Left kidney (tissue), 2 donors: ENCODE results near the gene LDB2. TPM values are rescaled to one million over a fixed set of nuclear protein-coding genes. Genes with fewer than 3 reads are reported as not detected.

Experiments used
- DNase-seq: peaks from one replicate; pipeline ENCODE4 v3.0.0-alpha.2; 2013
- polyA plus RNA-seq: library from polyadenylated mRNA; unstranded; fragments of 120-200 nt; gene quantifications from one replicate; pipeline ENCODE4 v1.2.1, GENCODE V29; 2013; ENCODE audit not compliant: insufficient read length

LDB2 gene
- polyA plus RNA-seq, 1 donor: 87.8 TPM

DNA sequence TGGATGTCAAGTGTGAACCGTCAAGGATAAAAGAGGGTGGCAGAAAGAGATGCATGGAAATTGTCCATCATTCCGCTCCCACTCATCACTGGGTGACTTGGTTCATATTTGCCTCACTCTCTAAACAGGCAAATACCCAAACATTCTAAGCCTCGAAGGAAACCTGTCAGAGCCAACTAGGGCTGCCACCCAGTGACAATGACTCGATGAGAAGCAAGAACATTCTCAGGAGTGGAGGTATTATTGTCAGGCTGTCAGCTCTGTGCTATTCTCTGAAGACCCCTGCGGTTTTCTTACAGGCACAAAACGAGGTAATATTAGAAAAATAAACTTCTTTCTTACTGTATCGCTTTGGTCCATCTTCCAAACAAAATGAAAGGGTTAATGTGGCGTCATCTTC, 139.6 kb downstream of the LDB2 start:
- no peak for DNase-seq

DNA sequence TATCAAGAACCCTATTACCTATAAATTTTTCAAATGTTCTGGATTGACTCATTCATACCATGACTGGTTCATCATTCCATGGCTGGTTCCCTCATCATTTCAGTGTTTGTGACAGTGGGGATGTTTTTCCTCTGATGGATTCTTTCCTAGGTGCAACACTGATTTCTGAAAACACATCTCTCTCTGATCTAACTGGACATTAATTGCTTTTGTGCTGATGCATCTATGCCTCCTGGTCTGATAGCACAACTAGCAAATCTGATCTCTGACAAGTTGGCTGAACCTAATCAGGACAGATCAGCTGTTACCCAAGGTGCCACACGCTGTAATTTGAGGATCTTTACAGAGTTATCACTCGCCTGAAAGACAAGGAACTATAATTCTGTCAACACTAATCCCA, 140.2 kb downstream of the LDB2 start:
- no peak for DNase-seq

DNA sequence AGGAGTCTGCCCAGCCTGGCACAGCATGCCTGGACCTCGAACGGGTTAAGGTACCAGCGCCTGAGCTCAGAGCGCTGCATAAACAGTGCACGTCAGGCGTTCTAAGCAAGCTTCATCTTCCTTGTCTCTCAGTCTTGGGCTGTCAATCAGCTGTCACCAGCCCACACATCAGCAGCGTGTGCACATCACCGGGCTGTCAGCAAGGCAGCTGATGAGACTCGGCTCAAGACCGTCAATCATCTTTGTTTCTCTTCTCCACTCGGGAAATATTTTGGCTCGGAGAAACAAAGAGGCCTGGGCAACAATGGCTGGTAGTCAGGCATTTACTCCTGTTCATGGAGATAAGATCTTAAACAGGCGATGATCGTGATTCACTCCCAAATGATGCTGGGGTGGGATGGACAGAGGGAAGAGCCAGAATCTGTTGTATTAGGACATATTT, 141.3 kb downstream of the LDB2 start:
- no peak for DNase-seq

DNA sequence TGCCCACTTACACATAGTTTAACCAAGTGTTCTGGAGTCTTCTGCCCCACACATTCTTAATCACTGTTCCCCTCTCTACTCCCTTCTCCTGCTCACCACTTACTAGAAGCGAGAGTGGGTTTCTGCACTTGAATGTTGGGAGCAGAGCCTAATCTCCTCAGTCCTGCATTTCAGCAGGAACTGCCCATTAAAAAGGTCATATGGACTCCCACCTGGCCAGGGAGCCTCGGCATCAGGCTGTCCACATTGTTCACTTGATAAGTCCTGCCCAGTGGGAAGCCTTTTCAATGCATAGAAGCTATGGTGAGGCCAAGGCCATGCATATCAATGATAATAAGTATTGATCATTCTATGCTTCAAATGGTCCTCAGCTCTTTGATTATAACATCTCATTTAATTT, 144.3 kb downstream of the LDB2 start:
- DNase-seq: no peak

DNA sequence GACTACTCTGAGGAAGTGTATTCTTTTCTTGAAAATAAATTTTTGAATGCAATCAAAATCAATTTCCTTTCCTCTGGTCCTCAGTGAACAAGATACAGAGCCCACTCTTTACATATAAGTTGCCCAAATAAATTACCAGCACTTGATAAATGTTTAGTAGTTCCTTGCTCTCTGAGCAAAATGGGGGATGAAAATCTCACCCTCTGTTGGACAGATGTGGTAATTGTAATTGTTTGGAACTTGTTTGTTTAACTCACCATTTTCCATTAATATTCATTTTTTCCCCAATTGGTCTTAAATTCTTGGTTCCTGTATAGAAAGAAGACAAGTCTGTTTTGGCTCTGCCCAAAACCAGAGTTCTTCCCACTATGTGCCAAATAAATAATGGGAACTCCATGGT, 146.3 kb downstream of the LDB2 start:
- DNase-seq: no peak

DNA sequence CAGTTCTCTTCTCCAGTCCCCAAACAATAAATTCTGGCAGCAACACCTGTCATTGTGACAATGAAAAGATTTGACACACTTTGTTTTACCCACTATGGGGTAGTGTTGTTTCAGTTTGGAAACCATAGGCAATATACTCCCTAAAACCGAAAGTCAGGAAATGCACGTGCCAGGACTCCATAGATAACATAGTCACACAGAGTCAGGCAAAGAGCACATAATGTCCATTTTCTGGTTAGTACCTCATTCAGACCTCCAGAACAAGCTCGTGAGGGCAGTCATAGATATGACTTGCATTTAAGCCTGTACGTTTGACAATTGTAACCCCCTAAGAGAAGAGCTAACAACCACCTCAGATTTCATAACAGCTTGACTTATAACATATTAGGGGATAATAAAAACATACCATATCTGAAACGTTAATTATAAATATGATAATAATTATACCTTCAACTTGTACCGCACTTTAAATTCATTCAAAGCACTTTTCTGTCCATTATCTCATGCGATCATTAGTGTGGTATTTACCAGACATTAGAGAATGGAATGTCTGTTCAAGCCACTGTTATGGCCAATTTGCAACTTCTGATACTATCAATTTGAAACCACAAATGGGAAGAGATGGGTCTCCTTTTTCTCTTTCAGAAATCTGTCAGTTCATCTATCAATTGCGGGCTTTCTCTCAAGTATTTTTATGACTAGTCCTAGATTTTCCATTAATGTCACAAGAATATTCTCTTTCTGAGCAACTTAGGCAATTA, 147.4 kb downstream of the LDB2 start:
- DNase-seq: no peak

DNA sequence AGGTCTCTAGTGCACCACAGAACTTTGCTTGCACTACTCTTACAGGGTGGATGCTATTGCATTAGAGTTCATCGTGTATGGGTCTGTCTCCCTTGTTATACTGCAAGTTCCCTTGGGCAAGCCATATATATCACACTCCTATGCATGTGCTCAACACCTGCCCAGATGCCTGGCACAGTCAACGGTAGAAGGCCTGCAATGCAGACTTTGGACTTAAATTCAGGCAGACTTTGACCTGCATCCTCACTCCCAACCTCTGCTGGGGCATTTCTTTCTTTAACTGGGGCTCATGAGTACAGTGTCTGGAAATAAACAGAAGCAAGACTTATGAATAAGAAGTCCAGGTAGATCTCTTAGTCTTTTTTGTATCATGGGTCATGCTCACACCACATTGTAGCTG, 148.2 kb downstream of the LDB2 start:
- no peak for DNase-seq

DNA sequence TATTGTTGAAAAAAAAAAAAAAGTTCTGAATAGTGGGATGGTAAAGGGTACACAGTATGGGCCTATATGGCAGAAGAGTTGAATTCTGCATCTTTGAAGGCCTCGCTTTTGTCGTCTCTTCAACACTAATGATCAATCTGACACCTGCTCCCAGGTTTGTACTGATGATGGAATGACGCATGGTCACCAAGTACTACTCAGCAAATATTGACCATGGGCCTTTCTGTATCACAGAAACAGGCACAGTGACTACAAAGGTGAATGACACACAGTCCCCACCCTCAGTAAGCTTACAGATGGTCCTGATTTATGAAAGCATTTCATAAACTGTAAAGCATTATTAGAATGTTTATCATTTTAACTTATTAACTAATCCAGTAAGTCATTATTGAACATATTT, 152.6 kb downstream of the LDB2 start:
- no peak for DNase-seq

DNA sequence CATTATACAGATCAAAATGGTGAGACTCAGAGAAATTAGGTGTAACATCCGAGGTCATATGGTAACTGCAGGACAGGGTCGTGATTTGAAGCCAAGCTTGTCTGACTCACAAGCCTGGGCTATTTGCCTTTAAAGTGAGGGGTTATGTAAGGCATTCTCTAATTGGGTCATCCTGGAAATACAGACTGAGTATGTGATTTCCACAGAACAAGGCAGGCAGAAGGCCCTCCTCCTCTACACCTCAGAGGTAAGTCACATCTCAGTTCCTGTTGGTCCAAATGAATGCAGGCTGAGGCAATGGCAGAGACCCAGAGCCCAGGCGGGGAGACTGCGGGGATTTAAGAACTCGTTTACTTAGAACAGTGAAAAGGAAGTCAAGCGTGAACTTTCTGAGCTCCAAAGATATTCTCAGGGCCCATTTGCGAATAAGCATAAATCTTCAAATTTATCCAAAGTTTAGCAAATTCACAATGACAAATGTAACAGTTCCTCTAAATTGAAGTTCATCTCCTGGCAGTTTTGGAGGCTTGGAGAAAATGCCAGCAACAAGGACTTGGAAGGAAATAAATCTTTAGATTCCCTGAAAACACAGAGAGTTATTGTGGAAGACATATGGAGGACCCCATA, 153.3 kb downstream of the LDB2 start:
- DNase-seq: no peak

DNA sequence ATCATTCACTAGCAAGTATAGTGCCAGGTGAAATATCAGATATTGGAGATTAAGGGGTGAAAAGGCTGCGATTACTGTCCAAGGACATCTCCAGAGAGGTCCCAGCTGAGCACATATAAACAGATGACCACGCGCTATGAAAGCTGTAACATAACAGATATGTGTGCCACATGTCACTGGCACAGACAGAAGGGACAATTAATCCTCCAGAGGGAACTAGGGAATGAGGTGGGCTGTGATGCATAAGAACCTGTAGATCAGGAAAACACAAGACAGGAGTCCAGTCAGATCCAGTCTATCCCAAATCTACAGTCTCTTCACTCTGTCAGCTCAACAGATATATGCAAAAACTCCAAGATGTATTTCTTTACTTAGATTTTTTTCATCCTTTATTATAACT, 157.2 kb downstream of the LDB2 start:
- DNase-seq: no peak

DNA sequence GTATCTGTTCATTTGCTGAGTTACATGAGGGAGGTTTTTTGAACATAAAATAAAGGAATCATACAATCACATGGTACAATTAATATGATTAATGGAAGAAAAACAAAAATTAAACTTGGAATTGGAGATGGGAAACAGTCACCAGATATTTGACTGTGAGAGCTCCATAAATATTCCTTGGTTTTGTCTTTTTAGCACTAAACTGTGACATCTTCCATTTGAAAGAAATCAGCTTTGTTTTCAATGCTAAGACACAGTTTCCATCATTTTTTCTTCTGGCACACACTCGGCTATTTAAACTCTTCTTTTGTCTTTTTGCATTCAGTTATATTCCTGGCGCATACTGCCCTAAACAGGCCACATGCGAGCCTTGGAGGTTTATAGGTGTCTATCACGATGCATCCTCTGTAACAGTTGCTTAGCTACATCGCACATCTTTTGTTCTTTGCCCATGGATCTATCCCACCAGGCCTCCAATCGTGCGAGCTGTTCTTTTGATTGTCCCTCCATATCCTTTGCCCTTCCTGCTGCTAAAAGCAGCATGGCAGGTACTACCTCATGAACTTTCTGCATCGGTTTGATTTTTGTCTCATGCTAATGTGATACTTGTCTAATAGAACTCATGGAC, 158.3 kb downstream of the LDB2 start:
- DNase-seq: peak; percentile 35

DNA sequence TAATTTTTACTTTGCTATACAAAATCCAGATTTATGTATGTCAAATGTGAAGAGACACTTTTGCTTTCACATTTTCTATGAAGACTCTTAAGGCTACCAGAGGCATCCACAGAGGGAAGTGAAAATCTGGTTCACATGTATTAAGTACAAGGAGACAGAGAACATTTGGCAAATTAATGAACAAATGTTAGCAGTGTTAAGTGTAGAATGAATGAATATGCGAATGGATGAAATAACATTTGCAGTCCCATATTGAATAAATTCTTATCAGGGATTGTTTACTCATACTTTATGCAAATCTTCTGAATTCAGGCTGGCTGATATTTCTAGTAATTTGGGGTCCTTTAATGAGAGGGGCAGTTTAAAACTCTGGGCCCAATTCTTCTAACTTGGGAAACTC, 159.9 kb downstream of the LDB2 start:
- no peak for DNase-seq

DNA sequence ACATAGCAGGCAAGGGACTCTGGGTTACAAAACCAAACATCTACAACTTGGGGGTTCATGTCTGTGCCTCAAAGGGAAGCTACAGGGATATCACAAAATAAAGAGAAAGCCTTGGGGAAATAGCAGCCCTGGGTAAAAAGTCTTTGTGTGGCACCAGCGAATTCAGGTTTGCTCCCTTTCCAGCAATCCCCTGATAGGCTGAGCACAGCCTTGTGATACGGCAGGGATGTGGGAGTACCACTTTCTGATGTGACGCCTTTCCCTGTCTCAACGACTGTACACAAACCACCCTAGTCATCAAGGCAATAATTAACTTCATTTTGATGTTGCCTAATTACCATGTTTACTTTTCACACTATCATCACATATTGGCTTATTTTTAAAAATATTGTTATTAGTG, 164.9 kb downstream of the LDB2 start:
- DNase-seq: no peak

DNA sequence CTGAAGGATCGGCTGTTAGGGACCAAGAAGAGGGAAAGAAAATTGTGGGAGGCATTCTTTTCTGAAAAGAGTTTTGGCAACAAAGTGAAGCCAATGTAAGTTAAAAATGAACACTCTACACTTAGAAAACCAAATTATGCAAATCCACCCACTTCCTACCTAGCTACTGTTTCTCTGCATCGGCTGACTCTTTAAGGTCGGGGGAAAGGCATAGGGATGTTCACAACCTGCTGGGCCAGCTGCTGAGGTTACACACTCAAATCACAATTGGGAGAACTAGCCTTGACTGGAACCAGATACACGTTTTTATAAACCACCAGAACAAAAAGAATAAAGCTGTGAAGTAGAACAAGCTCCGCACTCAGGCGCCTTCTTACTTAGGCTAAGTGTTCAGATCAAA, 165.7 kb downstream of the LDB2 start:
- DNase-seq: no peak

DNA sequence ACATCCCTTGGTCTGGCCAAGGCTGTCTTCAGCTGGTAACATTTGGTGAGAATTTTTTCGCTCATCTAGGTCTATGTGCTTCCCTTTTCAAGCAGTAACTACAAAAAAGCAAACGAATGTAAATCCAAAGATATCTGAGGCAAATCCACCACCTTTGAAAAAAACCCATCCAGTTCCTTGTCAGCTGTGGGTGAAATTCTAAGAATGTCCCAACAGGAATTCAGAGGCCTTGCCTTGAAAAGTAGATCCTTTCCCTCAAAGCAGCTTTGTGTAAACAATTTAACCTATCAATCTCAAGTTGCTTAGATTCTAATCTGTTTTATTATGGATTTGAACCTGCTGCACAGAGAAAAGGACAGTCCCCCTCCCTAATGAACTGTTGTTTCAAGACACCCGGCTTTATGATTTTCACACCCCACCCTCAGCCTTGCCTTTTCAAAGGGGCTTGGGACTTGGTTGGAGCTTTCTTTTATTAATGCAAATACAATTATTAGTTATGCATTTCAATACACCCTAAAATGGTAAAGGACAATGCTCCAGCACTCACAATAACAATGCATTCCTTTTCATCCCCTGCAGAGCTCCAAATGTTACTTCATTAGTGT, 166.6 kb downstream of the LDB2 start:
- no peak for DNase-seq

DNA sequence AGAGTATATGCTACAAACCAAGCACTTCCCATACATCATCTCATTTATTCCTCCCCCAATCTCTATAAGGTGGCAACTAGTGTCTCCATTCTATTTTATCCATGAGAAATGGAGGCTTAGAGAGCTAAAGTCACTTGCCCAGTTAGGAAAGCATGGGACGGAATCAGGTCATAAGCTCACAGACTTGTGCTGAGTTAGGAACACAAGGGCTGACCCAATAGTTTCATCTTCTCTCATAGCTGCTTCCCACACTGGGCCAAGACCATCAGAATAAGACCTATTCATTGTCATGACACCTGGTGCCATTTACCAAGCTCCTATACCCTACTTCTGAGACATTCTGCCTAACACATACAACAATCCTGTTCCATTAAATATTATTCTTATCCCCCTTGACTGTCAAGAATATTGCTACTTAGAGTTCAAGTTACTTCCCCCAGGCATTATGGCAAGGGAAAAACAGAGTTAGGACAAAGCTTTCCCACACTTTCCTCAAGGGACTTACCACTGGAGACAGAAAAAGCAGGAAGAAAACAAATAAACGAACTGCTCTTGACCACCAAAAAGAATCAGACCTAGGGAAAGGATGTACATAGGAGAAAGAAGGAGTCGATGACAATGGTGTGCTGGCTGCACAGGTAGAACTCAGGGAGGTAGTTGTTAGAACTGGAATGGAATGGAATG, 167.8 kb downstream of the LDB2 start:
- DNase-seq: no peak

DNA sequence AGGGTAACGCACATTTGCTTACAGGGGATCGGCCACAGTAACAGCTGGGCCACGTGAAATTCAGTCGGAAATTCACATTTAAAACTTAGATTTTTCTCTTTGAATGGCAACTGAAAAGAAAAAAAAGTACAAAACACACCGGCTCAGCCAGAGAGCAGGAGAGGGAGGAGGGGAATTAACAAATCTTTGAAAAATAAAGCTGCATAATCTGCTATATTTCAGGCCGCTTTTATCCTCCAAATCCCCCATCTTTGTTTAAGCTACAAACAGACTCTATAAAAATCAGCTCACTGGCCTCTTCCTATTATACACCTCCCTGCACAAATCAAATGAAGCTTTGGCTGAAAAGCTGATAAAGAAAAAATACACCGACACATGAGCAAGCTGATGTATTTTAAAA, 169.1 kb downstream of the LDB2 start:
- no peak for DNase-seq

DNA sequence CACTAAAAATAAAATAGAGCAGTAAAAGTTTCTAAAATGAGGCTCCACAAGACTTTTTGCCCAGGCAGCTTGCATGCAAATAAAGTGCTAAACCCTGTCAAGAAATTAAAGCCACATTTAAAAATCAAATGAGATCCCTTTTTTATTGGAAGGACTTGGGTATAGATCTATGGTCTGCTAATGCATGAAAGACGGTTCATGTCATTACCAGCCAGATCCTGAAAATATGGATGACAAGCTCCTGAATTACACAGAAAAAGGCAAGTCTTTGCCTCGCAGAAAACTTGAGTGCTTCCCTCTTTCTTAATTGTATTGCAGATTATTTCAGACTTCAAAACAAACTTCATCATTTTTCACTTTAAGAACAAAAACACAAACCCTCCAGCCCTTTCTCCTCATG, 169.6 kb downstream of the LDB2 start:
- no peak for DNase-seq

DNA sequence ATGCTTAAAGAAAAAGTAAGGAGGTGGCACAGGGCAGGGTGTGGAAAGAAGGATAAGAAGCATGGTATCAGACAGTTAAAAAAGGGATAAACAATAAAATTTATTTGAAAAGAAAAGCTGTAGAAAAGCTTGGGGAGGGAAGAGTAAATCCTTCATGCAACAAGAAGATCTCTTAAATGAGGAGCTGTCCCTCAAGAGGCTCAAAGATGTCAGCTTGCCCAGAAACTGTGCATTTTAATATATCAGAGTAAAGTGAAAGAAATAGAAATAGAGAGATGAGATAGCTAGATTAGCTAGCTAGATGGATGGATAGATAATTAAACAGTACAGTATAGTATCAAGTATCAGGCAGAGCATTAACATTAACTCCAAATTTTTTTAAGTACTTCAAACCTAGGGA, 170.3 kb downstream of the LDB2 start:
- DNase-seq: no peak

DNA sequence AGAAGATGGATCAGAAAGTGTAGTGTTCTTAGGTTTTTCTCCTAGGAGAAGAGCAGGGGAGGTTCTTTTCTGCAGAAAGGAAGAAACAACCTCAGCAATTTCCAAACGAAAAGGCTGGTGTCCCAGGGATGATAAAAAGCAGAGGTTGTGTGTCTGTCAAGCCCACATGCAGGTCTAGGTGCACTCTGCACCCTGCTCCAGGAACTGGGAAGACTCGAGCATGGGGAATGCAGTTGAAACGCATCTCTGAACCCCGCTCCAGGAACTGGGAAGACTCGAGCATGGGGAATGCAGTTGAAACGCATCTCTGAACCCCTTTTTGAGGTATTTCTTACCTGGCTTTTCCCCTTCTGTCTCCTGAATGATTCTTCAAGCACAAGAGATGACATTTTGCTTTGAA, 171.2 kb downstream of the LDB2 start:
- no peak for DNase-seq

DNA sequence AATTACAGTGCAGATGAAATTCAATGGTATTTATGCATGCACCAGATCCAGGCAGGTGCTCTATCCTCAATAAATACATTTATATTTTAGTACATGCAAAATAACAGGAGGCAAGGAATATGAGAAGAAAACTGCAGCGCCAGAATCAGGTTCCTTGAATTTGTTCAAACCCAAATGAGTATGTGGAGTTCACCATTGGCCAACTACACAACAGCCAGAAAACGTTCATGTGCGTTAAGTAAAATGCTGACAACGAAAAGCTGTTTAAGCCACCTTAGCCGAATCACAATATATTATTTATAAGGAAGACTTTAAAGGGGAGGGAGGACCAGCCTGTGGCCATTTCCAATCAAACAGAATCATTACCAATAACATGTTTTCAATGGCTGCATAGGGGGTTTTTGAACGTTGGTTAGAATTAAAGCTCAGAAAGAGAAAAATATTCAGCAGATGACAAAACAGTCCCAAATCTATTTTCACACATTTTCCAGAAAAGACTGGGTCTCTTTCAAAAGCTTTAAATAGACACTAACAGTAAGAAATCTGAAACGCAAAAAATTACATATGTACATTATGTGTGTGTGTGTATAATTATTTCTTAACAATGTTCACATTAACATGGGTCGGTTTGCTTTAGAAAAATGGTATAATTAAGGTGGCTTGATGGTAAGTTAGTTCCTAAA, 171.9 kb downstream of the LDB2 start:
- DNase-seq: no peak

DNA sequence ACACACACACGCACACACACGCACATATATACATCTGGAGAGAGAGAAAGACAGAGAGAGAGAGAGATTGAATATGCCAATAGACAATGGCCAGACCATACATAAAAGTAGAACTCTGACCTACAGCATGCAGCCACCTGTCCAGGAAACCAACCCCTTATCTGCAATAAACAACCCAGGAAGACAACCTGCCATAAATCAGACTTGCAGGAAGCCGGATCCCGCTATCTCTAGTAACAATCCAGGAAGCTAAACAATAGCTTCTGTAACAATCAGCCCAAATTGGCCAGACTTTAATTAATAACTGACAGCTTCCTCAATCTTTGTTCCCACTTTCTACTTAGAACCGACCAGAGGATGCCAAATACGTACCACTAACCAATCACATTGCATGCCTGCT, 173.2 kb downstream of the LDB2 start:
- DNase-seq: no peak
